Neural progenitor cell (in vitro differentiated cells): ENCODE data around the gene VPS16. TPM values are rescaled to one million over a fixed set of nuclear protein-coding genes. Genes with fewer than 3 reads are reported as not detected.

Experiments used
- DNase-seq: peaks from one replicate; pipeline ENCODE4 v3.0.0-alpha.2; 2016; ENCODE audit warnings: low spot score
- H2AFZ ChIP-seq: fragments of 200-600 bp; sonication (generic); replicated peaks from 2 replicates; pipeline ENCODE4 v1.6.1; 2016; ENCODE audit warnings: antibody characterized with exemption
- H3F3A ChIP-seq: fragments of 200-600 bp; sonication (generic); 2 replicates; pipeline ENCODE4 v1.6.1; 2016; ENCODE audit warnings: antibody characterized with exemption, low read depth
- H3K27ac ChIP-seq: fragments of 200-600 bp; sonication (generic); 2 replicates; pipeline ENCODE4 v1.5.1; 2016; ENCODE audit warnings: mild to moderate bottlenecking
- H3K27me3 ChIP-seq: fragments of 200-600 bp; sonication (generic); 2 replicates; pipeline ENCODE4 v1.6.1; 2016; ENCODE audit warnings: mild to moderate bottlenecking, moderate library complexity
- H3K36me3 ChIP-seq: fragments of 200-600 bp; sonication (generic); 2 replicates; pipeline ENCODE4 v1.5.1; 2016
- H3K4me1 ChIP-seq: fragments of 200-600 bp; sonication (generic); 2 replicates; pipeline ENCODE4 v1.6.1; 2016; ENCODE audit warnings: mixed run types
- H3K4me2 ChIP-seq: fragments of 200-600 bp; sonication (generic); 2 replicates; pipeline ENCODE4 v1.6.1; 2016
- H3K4me3 ChIP-seq: fragments of 200-600 bp; sonication (generic); 2 replicates; pipeline ENCODE4 v1.5.1; 2016
- H3K79me2 ChIP-seq: fragments of 200-600 bp; sonication (generic); 2 replicates; pipeline ENCODE4 v1.6.1; 2016; ENCODE audit warnings: low read depth
- H3K9ac ChIP-seq: fragments of 200-600 bp; sonication (generic); 2 replicates; pipeline ENCODE4 v1.6.1; 2016
- H3K9me3 ChIP-seq: fragments of 200-600 bp; sonication (generic); 2 replicates; pipeline ENCODE4 v1.5.1; 2016; ENCODE audit warnings: low read depth
- H4K20me1 ChIP-seq: fragments of 200-600 bp; sonication (generic); 2 replicates; pipeline ENCODE4 v1.6.1; 2016; ENCODE audit warnings: low read depth
- H3K27ac Mint-ChIP-seq: 3 replicates; pipeline ENCODE4 v1.8.0; 2021; ENCODE audit warnings: mixed read lengths
- H3K27me3 Mint-ChIP-seq: 2 replicates; pipeline ENCODE4 v1.8.0; 2022; ENCODE audit warnings: low read depth, mild to moderate bottlenecking, inconsistent platforms, moderate library complexity, mixed read lengths; ENCODE audit not compliant: insufficient read depth
- H3K36me3 Mint-ChIP-seq: 3 replicates; pipeline ENCODE4 v1.8.0; 2021; ENCODE audit warnings: mixed read lengths
- H3K4me1 Mint-ChIP-seq: 3 replicates; pipeline ENCODE4 v1.8.0; 2021; ENCODE audit warnings: mixed read lengths
- H3K4me3 Mint-ChIP-seq: 3 replicates; pipeline ENCODE4 v1.8.0; 2021; ENCODE audit warnings: mild to moderate bottlenecking, moderate library complexity, mixed read lengths
- H3K9me3 Mint-ChIP-seq: 3 replicates; pipeline ENCODE4 v1.8.0; 2020; ENCODE audit warnings: mixed read lengths
- EZH2 ChIP-seq: fragments of 200-600 bp; sonication (generic); IDR thresholded peaks from 2 replicates; pipeline ENCODE4 v1.6.1; 2017; ENCODE audit warnings: antibody characterized with exemption, mild to moderate bottlenecking, moderate library complexity
- EZH2phosphoT487 ChIP-seq: fragments of 200-600 bp; sonication (generic); IDR thresholded peaks from 2 replicates; pipeline ENCODE4 v1.6.1; 2017; ENCODE audit warnings: antibody characterized with exemption
- total RNA-seq: library from RNA; depleted of rRNA; stranded (reverse); fragments of >200 nt; gene quantifications from 2 replicates; pipeline ENCODE4 v1.2.3, GENCODE V29; 2015; ENCODE audit warnings: low replicate concordance
- TF ChIP-seq, protein P1 (sequence below): fragments of 200-600 bp; sonication (generic); IDR thresholded peaks from 2 replicates; pipeline ENCODE4 v1.5.1; 2017; ENCODE audit warnings: antibody characterized with exemption, mild to moderate bottlenecking

The VPS16 gene
- total RNA-seq, 1 donor from 2014 or later, result 27.6 TPM

DNA sequence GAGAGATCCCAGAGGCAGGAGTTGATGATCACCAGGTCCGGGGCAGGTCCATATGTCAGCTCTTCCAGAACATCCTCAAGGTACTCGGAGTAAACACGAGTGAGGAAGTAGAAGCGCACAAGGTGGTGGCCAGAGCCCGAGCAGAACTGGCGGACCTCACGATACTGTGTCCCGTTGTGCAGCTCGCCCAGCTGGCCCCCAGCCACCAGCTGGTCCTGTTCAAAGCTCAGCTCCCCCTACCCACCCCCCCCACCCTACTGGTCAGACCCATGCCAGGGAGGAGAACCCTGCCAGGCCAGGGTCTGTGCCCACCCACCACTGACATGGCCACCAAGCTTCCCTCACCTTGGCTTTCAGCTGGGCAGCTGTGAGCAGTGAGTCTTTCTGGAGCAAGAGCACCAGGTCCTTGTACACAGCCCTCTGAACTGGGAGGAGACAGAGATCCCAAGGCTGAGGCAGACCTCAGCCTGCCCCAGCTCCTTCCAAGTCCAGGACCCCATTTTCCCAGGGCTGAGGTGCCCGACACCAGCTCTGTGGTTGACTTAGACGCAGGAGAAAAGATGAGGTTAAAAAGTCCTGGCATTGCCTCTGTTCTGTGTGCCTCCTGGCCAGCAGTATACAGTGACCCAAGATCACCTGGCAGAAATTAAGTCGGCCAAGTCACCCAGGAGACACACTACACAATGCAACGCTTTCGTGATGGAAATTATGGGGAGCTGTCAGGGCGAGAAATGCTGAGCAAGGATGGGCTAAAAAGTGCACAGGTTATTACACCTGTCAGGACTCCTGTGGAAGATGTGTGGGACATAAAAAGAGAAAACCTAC is 1.5 kb upstream of the VPS16 start:
- Histone ChIP-seq H3K4me1 (peaks cover 6% of the 10 kb centered on the region), H3K27ac (no peak overlapping the region), H3K9me3 (no peaks in the 10 kb centered on the region), H3K9ac (no peak overlapping the region), H3F3A (no peaks in the 10 kb centered on the region), H4K20me1 (no peaks in the 10 kb centered on the region), H3K36me3 (no peaks in the 10 kb centered on the region), H3K4me2 (peak overlapping the region; percentile 88), H2AFZ (no peak overlapping the region), H3K4me3 (no peak overlapping the region), H3K27me3 (no peaks in the 10 kb centered on the region), H3K79me2 (peaks cover 6% of the 10 kb centered on the region)
- Mint-ChIP-seq H3K27me3 (peaks cover 6% of the 10 kb centered on the region), H3K36me3 (peaks cover 25% of the 10 kb centered on the region), H3K4me1 (peaks cover 13% of the 10 kb centered on the region), H3K27ac (peak overlapping the region; percentile 5), H3K9me3 (no peaks in the 10 kb centered on the region), H3K4me3 (peak overlapping the region; percentile 85)
- no peak for TF ChIP-seq EZH2
- TF ChIP-seq, protein P1, sequence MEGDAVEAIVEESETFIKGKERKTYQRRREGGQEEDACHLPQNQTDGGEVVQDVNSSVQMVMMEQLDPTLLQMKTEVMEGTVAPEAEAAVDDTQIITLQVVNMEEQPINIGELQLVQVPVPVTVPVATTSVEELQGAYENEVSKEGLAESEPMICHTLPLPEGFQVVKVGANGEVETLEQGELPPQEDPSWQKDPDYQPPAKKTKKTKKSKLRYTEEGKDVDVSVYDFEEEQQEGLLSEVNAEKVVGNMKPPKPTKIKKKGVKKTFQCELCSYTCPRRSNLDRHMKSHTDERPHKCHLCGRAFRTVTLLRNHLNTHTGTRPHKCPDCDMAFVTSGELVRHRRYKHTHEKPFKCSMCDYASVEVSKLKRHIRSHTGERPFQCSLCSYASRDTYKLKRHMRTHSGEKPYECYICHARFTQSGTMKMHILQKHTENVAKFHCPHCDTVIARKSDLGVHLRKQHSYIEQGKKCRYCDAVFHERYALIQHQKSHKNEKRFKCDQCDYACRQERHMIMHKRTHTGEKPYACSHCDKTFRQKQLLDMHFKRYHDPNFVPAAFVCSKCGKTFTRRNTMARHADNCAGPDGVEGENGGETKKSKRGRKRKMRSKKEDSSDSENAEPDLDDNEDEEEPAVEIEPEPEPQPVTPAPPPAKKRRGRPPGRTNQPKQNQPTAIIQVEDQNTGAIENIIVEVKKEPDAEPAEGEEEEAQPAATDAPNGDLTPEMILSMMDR, result no peak
- TF ChIP-seq EZH2phosphoT487, result no peak
- DNase-seq, result no peak

DNA sequence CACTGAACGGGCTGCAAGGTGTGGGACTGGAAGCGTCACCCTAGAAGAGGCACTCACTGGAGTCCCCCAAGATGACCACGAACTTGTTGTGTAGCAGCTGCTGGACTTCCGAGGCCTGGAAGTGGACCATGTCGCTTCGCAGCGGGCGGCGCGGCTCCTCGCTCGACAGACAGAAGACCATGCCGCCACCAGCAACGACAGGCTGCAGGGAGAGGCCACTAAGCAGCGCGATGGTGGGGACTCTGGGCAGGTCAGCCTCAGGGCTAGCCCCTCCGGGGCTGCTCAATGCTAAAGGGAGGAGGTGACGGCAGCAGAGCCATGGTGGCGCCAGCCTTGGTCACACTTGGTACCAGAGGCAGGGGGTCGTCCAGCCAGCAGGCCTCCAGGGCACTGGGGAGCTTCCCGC is 810 bp upstream of the VPS16 start:
- Histone ChIP-seq H3K27ac (no peak overlapping the region), H3K36me3 (no peaks in the 10 kb centered on the region), H3K4me3 (peak overlapping the region; percentile 78), H3K4me2 (peak overlapping the region; percentile 88), H3F3A (no peaks in the 10 kb centered on the region), H4K20me1 (no peaks in the 10 kb centered on the region), H3K9me3 (no peaks in the 10 kb centered on the region), H3K27me3 (no peaks in the 10 kb centered on the region), H3K9ac (no peak overlapping the region), H3K4me1 (peaks cover 6% of the 10 kb centered on the region), H2AFZ (peak overlapping the region; percentile 98), H3K79me2 (peaks cover 6% of the 10 kb centered on the region)
- H3K4me3 Mint-ChIP-seq, result peak overlapping the region; percentile 85
- no peak for DNase-seq
- peaks cover 13% of the 10 kb centered on the region for H3K4me1 Mint-ChIP-seq
- TF ChIP-seq, protein P1, result no peak
- TF ChIP-seq EZH2 (no peak), EZH2phosphoT487 (no peak)
- no peaks in the 10 kb centered on the region for H3K9me3 Mint-ChIP-seq
- peak overlapping the region; percentile 5 for H3K27ac Mint-ChIP-seq
- peaks cover 6% of the 10 kb centered on the region for H3K27me3 Mint-ChIP-seq
- peaks cover 22% of the 10 kb centered on the region for H3K36me3 Mint-ChIP-seq

DNA sequence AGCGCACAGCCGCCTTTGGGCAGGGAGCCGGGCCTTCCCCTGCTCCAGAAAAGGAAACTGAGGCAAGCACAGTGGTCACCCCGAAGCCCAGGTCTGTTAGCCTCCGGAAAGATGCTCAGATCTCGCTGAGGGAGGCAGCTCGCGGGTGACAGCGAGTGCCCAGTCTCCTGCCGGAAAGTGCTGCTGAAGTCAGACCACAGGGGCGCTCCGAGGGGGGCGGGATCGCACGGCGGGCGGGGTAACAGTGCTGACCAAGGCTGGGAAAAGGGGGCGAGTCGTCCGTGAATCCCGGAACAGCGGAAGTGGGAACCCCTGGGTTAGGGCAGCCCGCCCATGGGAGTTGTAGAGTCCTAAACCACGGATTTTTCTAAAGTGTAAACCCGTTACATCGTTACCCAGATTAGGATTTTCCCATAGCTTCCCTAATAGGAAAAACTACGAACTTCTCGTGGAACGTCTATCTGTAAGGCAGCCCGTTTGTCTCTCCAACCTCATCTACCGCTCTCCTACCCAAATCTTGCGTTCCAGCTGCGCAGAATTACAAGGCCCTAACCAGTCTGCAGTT is 504 bp downstream of the VPS16 start:
- Histone ChIP-seq H3K79me2 (peaks cover 6% of the 10 kb centered on the region), H3K9me3 (no peaks in the 10 kb centered on the region), H3K9ac (peak overlapping the region; percentile 59), H3K27ac (no peak overlapping the region), H2AFZ (peak overlapping the region; percentile 98), H3K27me3 (no peaks in the 10 kb centered on the region), H4K20me1 (no peaks in the 10 kb centered on the region), H3K4me1 (peaks cover 6% of the 10 kb centered on the region), H3F3A (no peaks in the 10 kb centered on the region), H3K4me2 (peak overlapping the region; percentile 88), H3K36me3 (no peaks in the 10 kb centered on the region), H3K4me3 (peak overlapping the region; percentile 78)
- Mint-ChIP-seq H3K4me1 (peaks cover 13% of the 10 kb centered on the region), H3K27me3 (peaks cover 6% of the 10 kb centered on the region), H3K4me3 (peak overlapping the region; percentile 90), H3K27ac (no peak overlapping the region), H3K36me3 (peaks cover 15% of the 10 kb centered on the region), H3K9me3 (no peaks in the 10 kb centered on the region)
- TF ChIP-seq, protein P1, result no peak
- TF ChIP-seq EZH2 (no peak), EZH2phosphoT487 (peak; percentile 16)
- peak; percentile 55 for DNase-seq
